HCT116 (cell line): ENCODE data around the gene LCE6A. TPM values are rescaled to one million over a fixed set of nuclear protein-coding genes. Genes with fewer than 3 reads are reported as not detected.

Experiments
- ATAC-seq: fragments of 200-7000 bp; cut with Tn5 transposase; 2 replicates; pipeline ENCODE4 v1.9.1; 2020; ENCODE audit warnings: mild to moderate bottlenecking, moderate library complexity
- BruUV-seq: library from RNA; stranded (reverse); fragments of 400-500 nt; replicated peaks from 2 replicates; lab custom pipeline; 2021; lab: Mats Ljungman, UMichigan
- CTCF ChIA-PET: fragments of 300-600 bp; sonication (Branson Sonifier 250); formaldehyde crosslinking; loops from one replicate; lab custom pipeline; 2021; ENCODE audit warnings: antibody characterized with exemption; lab: Charles Lee
- POLR2A ChIA-PET: fragments of 300-600, 350-600 bp; sonication (Branson Sonifier 250); formaldehyde crosslinking; loops from one replicate; lab custom pipeline; 2021; ENCODE audit warnings: antibody characterized with exemption; lab: Charles Lee
- RAD21 ChIA-PET, 2 experiments: fragments of 300-600 bp; sonication (Branson Sonifier 250); formaldehyde crosslinking; loops; one replicate each; lab custom pipeline; 2023; ENCODE audit warnings: low total read pairs in 2 of 2; ENCODE audit not compliant: uncharacterized antibody in 2 of 2, unreplicated experiment in 2 of 2, low non-redundant PET in 1 of 2; lab: Charles Lee
- DNase-seq: peaks from one replicate; pipeline ENCODE4 v3.0.0-alpha.2; 2010; ENCODE audit warnings: low read depth, low spot score
- H2AFZ ChIP-seq: fragments of 200-600 bp; shearing (Covaris generic), sonication (generic); 2 replicates; pipeline ENCODE4 v1.6.1; 2017; ENCODE audit warnings: low read depth, mixed run types, mixed read lengths, antibody characterized with exemption, low read length; ENCODE audit not compliant: poor library complexity, severe bottlenecking
- H3K27ac ChIP-seq: 2 replicates; pipeline ENCODE4 v1.5.1; 2012; ENCODE audit warnings: low read depth, low read length
- H3K27me3 ChIP-seq: fragments of 200-600 bp; sonication (generic); 2 replicates; pipeline ENCODE4 v1.6.1; 2016; ENCODE audit warnings: mixed run types, low read length, mixed read lengths; ENCODE audit not compliant: insufficient read depth
- H3K36me3 ChIP-seq, 2 experiments: fragments of 200-500 bp in 1 of 2; fragments of 200-600 bp in 1 of 2; sonication (Bioruptor generic) in 1 of 2; sonication (generic) in 1 of 2; 2 replicates each; pipeline versions ENCODE4 v1.5.1 to v1.6.1; 2014 to 2016; ENCODE audit warnings: low read length in 2 of 2, inconsistent platforms in 1 of 2, mixed read lengths in 1 of 2, mixed run types in 1 of 2; ENCODE audit not compliant: insufficient read depth in 2 of 2, control insufficient read depth in 1 of 2
- H3K4me1 ChIP-seq, 2 experiments: fragments of 200-600 bp in 1 of 2; sonication (generic) in 1 of 2; 2 replicates each; pipeline versions ENCODE4 v1.5.1 to v1.6.1; 2012 to 2017; ENCODE audit warnings: low read length in 2 of 2, inconsistent platforms in 1 of 2, mild to moderate bottlenecking in 1 of 2, mixed read lengths in 1 of 2, mixed run types in 1 of 2, moderate library complexity in 1 of 2; ENCODE audit not compliant: insufficient read depth in 2 of 2, control insufficient read depth in 1 of 2
- H3K4me2 ChIP-seq: fragments of 200-600 bp; sonication (generic); 2 replicates; pipeline ENCODE4 v1.6.1; 2017; ENCODE audit warnings: mixed run types, low read length, mixed read lengths
- H3K4me3 ChIP-seq, 2 experiments: fragments of 200-600 bp in 1 of 2; sonication (generic) in 1 of 2; replicated peaks in 1 of 2; 2 replicates each; pipeline ENCODE4 v1.5.1; 2011 to 2016; ENCODE audit warnings: low read length in 2 of 2, control low read depth in 1 of 2, low read depth in 1 of 2, mild to moderate bottlenecking in 1 of 2, mixed read lengths in 1 of 2, mixed run types in 1 of 2
- H3K79me2 ChIP-seq: fragments of 200-600 bp; sonication (generic); 2 replicates; pipeline ENCODE4 v1.6.1; 2017; ENCODE audit warnings: mild to moderate bottlenecking, mixed run types, low read length, moderate library complexity, mixed read lengths; ENCODE audit not compliant: insufficient read depth
- H3K9ac ChIP-seq: fragments of 200-600 bp; sonication (generic); 2 replicates; pipeline ENCODE4 v1.6.1; 2016; ENCODE audit warnings: low read length, mixed read lengths
- H3K9me2 ChIP-seq: fragments of 200-600 bp; sonication (generic), shearing (Covaris generic); 2 replicates; pipeline ENCODE4 v1.6.1; 2017; ENCODE audit warnings: mixed run types, mild to moderate bottlenecking, moderate library complexity; ENCODE audit not compliant: insufficient read depth
- H3K9me3 ChIP-seq, 2 experiments: fragments of 200-500 bp in 1 of 2; fragments of 200-600 bp in 1 of 2; sonication (Bioruptor generic) in 1 of 2; sonication (generic) in 1 of 2; 2 replicates each; pipeline ENCODE4 v1.6.1; 2014 to 2017; ENCODE audit warnings: low read length in 2 of 2, mixed read lengths in 2 of 2, inconsistent platforms in 1 of 2, low read depth in 1 of 2, mild to moderate bottlenecking in 1 of 2, mixed run types in 1 of 2, moderate library complexity in 1 of 2; ENCODE audit not compliant: control insufficient read depth in 1 of 2, insufficient read depth in 1 of 2
- H4K20me1 ChIP-seq: fragments of 200-600 bp; sonication (generic), shearing (Covaris generic); 2 replicates; pipeline ENCODE4 v1.6.1; 2017; ENCODE audit warnings: mixed run types, mild to moderate bottlenecking, moderate library complexity; ENCODE audit not compliant: insufficient read depth
- ATF3 ChIP-seq: IDR thresholded peaks from 2 replicates; pipeline ENCODE4 v1.6.1; 2012
- CBX3 ChIP-seq: IDR thresholded peaks from 2 replicates; pipeline ENCODE4 v1.6.1; 2012; ENCODE audit warnings: low read depth
- CEBPB ChIP-seq: IDR thresholded peaks from 2 replicates; pipeline ENCODE4 v1.6.1; 2012; ENCODE audit warnings: low read depth
- EGR1 ChIP-seq: IDR thresholded peaks from 2 replicates; pipeline ENCODE4 v1.6.1; 2012; ENCODE audit warnings: low read depth
- ELF1 ChIP-seq: IDR thresholded peaks from 2 replicates; pipeline ENCODE4 v1.6.1; 2012; ENCODE audit warnings: low read depth, borderline replicate concordance
- EZH2 ChIP-seq: fragments of 200-600 bp; sonication (generic); IDR thresholded peaks from 2 replicates; pipeline ENCODE4 v1.6.1; 2017; ENCODE audit warnings: antibody characterized with exemption, mixed run types
- EZH2phosphoT487 ChIP-seq: fragments of 200-600 bp; IDR thresholded peaks from 2 replicates; pipeline ENCODE4 v1.6.1; 2018; ENCODE audit warnings: antibody characterized with exemption, borderline replicate concordance
- FOSL1 ChIP-seq: IDR thresholded peaks from 2 replicates; pipeline ENCODE4 v1.6.1; 2012; ENCODE audit warnings: low read depth
- MAX ChIP-seq: IDR thresholded peaks from 2 replicates; pipeline ENCODE4 v1.6.1; 2012
- POLR2A ChIP-seq: IDR thresholded peaks from 2 replicates; pipeline ENCODE4 v1.7.0; 2011; ENCODE audit warnings: borderline replicate concordance; ENCODE audit not compliant: insufficient read depth, insufficient read length; ENCODE audit errors: extremely low read depth
- RAD21 ChIP-seq: IDR thresholded peaks from 2 replicates; pipeline ENCODE4 v1.6.1; 2012; ENCODE audit warnings: low read depth, mild to moderate bottlenecking
- SIN3A ChIP-seq: IDR thresholded peaks from 2 replicates; pipeline ENCODE4 v1.6.1; 2012; ENCODE audit warnings: low read depth
- SP1 ChIP-seq: IDR thresholded peaks from 2 replicates; pipeline ENCODE4 v1.6.1; 2012; ENCODE audit warnings: low read depth
- SRF ChIP-seq: IDR thresholded peaks from 2 replicates; pipeline ENCODE4 v1.6.1; 2012; ENCODE audit warnings: low read depth
- TCF7L2 ChIP-seq: IDR thresholded peaks from 2 replicates; pipeline ENCODE4 v1.7.0; 2011; ENCODE audit warnings: borderline replicate concordance, inconsistent platforms; ENCODE audit not compliant: insufficient read depth, insufficient read length; ENCODE audit errors: extremely low read depth
- YY1 ChIP-seq: IDR thresholded peaks from 2 replicates; pipeline ENCODE4 v1.6.1; 2011; ENCODE audit warnings: low read length, low read depth, moderate library complexity, mild to moderate bottlenecking; ENCODE audit not compliant: insufficient replicate concordance; ENCODE audit errors: extremely low read depth
- intact Hi-C: fragments of 100-400 bp; cut with micrococcal nuclease; formaldehyde crosslinking; loops from 2 replicates; pipeline ENCODE4 v1.10.0; 2022
- total RNA-seq: library from RNA; stranded (reverse); gene quantifications from one replicate; pipeline ENCODE4 v1.2.1, GENCODE V29; 2021; ENCODE audit not compliant: unreplicated experiment
- TF ChIP-seq, protein P1 (sequence below): IDR thresholded peaks from 2 replicates; pipeline ENCODE4 v1.6.1; 2011; ENCODE audit warnings: mild to moderate bottlenecking, low read length, moderate library complexity; ENCODE audit not compliant: insufficient replicate concordance; ENCODE audit errors: extremely low read depth

LCE6A gene
- total RNA-seq, 1 experiment from 2014 or later = not detected

DNA sequence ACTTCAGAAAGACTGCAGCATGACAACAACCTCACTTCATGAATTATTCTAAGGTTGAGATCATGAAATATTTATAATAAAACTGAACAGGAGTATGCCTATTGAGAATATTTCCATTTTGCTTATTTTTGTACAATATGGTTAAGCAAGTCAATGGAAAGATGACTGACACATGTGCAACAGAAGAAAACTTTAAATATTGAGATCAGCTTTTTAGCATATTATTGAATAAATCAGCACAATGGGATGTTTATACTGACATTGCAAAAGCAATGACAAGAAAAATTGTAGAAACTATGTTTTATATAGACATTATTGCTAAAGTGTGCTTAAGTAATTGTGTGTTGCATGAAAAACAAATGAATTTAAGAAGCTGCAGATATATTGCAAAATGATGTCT lies 21.8 kb downstream of the LCE6A start:
- no peak overlapping the region for H2AFZ ChIP-seq
- RAD21 ChIA-PET = no interaction called here
- no peak overlapping the region for H3K9ac ChIP-seq
- TF ChIP-seq CBX3 (no peak), EZH2phosphoT487 (no peak), SP1 (no peak), ELF1 (no peak), MAX (no peak), SRF (no peak), CEBPB (no peak)
- H3K36me3 ChIP-seq = no peaks in the 10 kb centered on the region
- H3K79me2 ChIP-seq = no peaks in the 10 kb centered on the region
- no peaks in the 10 kb centered on the region for H3K4me1 ChIP-seq
- DNase-seq = no peak
- no peak overlapping the region for H3K4me2 ChIP-seq
- POLR2A ChIA-PET = no interaction called here
- H3K27ac ChIP-seq = no peak overlapping the region
- intact Hi-C loops = no loop called here
- no peaks in the 10 kb centered on the region for H4K20me1 ChIP-seq
- no peak for ATAC-seq
- H3K4me3 ChIP-seq = no peak overlapping the region
- no peaks in the 10 kb centered on the region for H3K9me2 ChIP-seq
- CTCF ChIA-PET = interaction anchor here (0.7 to 0.9 kb wide), 2 partner anchors 14 to 329 kb away, joined by 3 read pairs; partner anchors contain the start of gene SMCP
- peaks cover 15% of the 10 kb centered on the region; the same call in 1 of the 2 replicates for H3K27me3 ChIP-seq
- H3K9me3 ChIP-seq = no peaks in the 10 kb centered on the region
- no TSS peak for BruUV-seq

DNA sequence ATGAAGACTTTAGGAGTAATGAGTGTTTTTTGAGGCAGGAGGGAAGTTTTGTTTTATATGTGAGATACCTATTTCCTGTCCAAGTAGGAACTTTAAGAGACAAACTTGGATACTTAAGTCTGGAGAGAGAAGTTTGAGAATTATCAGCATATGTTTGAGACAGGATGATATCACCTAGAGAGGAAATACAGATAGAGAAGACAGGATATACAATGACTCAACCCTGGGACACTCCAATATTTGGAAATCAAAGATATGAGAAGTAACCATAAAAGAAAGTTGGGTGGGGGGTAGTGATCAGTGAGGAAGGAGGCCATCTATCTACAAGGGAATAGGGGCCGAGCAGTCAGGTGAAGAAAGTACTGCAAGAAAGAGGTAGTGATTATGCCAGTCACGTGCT lies 23.7 kb downstream of the LCE6A start:
- Histone ChIP-seq H3K4me1 (no peaks in the 10 kb centered on the region), H3K27me3 (peaks cover 12% of the 10 kb centered on the region; the same call in 1 of the 2 replicates), H3K36me3 (no peaks in the 10 kb centered on the region), H3K4me2 (no peak overlapping the region), H3K9me2 (no peaks in the 10 kb centered on the region), H3K27ac (no peak overlapping the region), H3K4me3 (no peak overlapping the region), H3K9ac (no peak overlapping the region), H4K20me1 (no peaks in the 10 kb centered on the region; the same call in 1 of the 2 replicates), H3K79me2 (no peaks in the 10 kb centered on the region), H2AFZ (no peak overlapping the region), H3K9me3 (no peaks in the 10 kb centered on the region)
- no TSS peak for BruUV-seq
- no peak for ATAC-seq
- RAD21 ChIA-PET = no interaction called here
- CTCF ChIA-PET = interaction anchor here (0.9 kb wide), 1 partner anchor 327 kb away, joined by 6 read pairs; no protein-coding TSS in a partner anchor
- no peak for DNase-seq
- POLR2A ChIA-PET = no interaction called here
- intact Hi-C loops = no loop called here
- no peak for TF ChIP-seq CEBPB
- TF ChIP-seq SRF = no peak
- no peak for TF ChIP-seq ATF3
- no peak for TF ChIP-seq SIN3A
- no peak for TF ChIP-seq SP1
- no peak for TF ChIP-seq FOSL1
- TF ChIP-seq ELF1 = no peak
- TF ChIP-seq EZH2phosphoT487 = no peak
- TF ChIP-seq MAX = no peak
- no peak for TF ChIP-seq TCF7L2
- no peak for TF ChIP-seq EZH2
- TF ChIP-seq EGR1 = no peak
- TF ChIP-seq POLR2A = no peak
- TF ChIP-seq, protein P1, sequence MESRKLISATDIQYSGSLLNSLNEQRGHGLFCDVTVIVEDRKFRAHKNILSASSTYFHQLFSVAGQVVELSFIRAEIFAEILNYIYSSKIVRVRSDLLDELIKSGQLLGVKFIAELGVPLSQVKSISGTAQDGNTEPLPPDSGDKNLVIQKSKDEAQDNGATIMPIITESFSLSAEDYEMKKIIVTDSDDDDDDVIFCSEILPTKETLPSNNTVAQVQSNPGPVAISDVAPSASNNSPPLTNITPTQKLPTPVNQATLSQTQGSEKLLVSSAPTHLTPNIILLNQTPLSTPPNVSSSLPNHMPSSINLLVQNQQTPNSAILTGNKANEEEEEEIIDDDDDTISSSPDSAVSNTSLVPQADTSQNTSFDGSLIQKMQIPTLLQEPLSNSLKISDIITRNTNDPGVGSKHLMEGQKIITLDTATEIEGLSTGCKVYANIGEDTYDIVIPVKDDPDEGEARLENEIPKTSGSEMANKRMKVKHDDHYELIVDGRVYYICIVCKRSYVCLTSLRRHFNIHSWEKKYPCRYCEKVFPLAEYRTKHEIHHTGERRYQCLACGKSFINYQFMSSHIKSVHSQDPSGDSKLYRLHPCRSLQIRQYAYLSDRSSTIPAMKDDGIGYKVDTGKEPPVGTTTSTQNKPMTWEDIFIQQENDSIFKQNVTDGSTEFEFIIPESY = no peak
- no peak for TF ChIP-seq YY1
- TF ChIP-seq RAD21 = no peak
